AG09319 (cell line): ENCODE measurements around the gene RAB27B.

Experiments
- DNase-seq: peaks from one replicate; pipeline ENCODE4 v3.0.0-alpha.2; 2010; ENCODE audit warnings: low read depth; ENCODE audit errors: extremely low read depth
- CTCF ChIP-seq: IDR thresholded peaks from 2 replicates; pipeline ENCODE4 v1.5.1; 2011; ENCODE audit warnings: low read depth, mild to moderate bottlenecking, inconsistent platforms, low read length, moderate library complexity

RAB27B gene

GRCh38 chr18:54906331-54907185 lies 78.3 kb downstream of the RAB27B start:
- TF ChIP-seq CTCF: no peak
- DNase-seq: no peak

- no peak for DNase-seq
- TF ChIP-seq CTCF: no peak
These were observed 81.3 kb downstream of the RAB27B start for GRCh38 chr18:54909538-54909937.

GRCh38 chr18:54910161-54910919 lies 82.1 kb downstream of the RAB27B start:
- TF ChIP-seq CTCF: no peak
- DNase-seq: no peak

GRCh38 chr18:54911551-54911950 lies 83.3 kb downstream of the RAB27B start:
- TF ChIP-seq CTCF: no peak
- DNase-seq: no peak

DNA sequence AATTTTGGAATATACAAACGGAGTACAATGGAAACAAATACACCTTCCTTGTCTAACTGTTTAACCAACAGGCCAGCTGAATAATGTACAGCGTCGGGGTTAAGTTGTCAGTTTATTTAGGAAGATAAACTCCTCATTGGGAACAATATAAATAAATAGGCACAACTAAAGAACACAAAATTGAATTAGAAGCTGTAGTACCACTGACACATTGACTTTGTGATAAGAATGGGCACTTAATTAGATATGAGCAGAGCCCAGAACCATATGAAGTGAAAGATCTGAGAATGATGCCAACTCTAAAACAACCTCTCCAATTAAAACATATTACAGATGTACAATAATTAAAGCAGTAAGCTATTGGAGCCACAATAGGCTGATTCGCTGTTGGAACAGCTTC lies 86.5 kb downstream of the RAB27B start:
- DNase-seq: no peak
- TF ChIP-seq CTCF: no peak

DNA sequence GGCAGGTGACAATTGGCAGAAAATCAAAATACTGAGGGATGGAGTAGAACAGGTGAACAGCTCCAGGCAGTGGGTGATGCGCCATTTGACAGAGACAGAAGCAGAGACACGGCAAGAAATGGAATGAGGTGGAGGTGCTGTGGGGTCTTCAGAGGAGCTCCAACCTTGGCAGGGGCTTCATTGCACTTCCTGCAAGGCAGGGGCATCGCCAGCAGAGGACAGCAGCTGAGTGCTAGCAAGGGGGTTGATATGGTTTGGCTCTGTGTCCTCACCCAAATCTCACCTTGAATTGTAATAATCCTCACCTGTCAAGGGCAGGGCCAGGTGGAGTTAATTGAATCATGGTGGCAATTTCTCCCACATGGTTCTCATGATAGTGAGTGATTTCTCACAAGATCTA lies 88.2 kb downstream of the RAB27B start:
- no peak for TF ChIP-seq CTCF
- DNase-seq: no peak

GRCh38 chr18:54918060-54918459 lies 89.8 kb downstream of the RAB27B start:
- TF ChIP-seq CTCF: no peak
- no peak for DNase-seq
